Panc1 (cell line): Measurements from ENCODE around the gene EID2. TPM values are rescaled to one million over a fixed set of nuclear protein-coding genes. Genes with fewer than 3 reads are reported as not detected.

Source experiments
- ATAC-seq: fragments of 200-7000 bp; cut with Tn5 transposase; 2 replicates; pipeline ENCODE4 v1.9.1; 2020; ENCODE audit warnings: mild to moderate bottlenecking, moderate library complexity
- BruUV-seq: library from RNA; stranded (reverse); fragments of 400-500 nt; replicated peaks from 2 replicates; lab custom pipeline; 2021; lab: Mats Ljungman, UMichigan
- CTCF ChIA-PET: fragments of 300-600 bp; sonication (Branson Sonifier 250); formaldehyde crosslinking; loops from one replicate; lab custom pipeline; 2022; ENCODE audit warnings: antibody characterized with exemption; lab: Charles Lee
- POLR2A ChIA-PET: fragments of 300-600 bp; sonication (Branson Sonifier 250); formaldehyde crosslinking; loops from one replicate; lab custom pipeline; 2022; ENCODE audit warnings: antibody characterized with exemption; lab: Charles Lee
- DNase-seq: peaks from one replicate; pipeline ENCODE4 v3.0.0-alpha.2; 2010; ENCODE audit warnings: low read depth, low spot score
- H3K27ac ChIP-seq: 2 replicates; pipeline ENCODE4 v1.5.1; 2011; ENCODE audit warnings: mild to moderate bottlenecking, low read length, inconsistent platforms
- H3K27me3 ChIP-seq: fragments of 200-500 bp; sonication (Bioruptor generic); 2 replicates; pipeline ENCODE4 v1.6.0; 2014; ENCODE audit warnings: low read length, inconsistent platforms; ENCODE audit not compliant: control insufficient read depth, insufficient read depth
- H3K36me3 ChIP-seq: fragments of 200-500 bp; sonication (Bioruptor generic); 2 replicates; pipeline ENCODE4 v1.5.1; 2014; ENCODE audit warnings: inconsistent platforms, mild to moderate bottlenecking, low read length, moderate library complexity; ENCODE audit not compliant: control insufficient read depth, insufficient read depth
- H3K4me1 ChIP-seq: 2 replicates; pipeline ENCODE4 v1.5.1; 2011; ENCODE audit warnings: inconsistent platforms, mild to moderate bottlenecking, low read length, moderate library complexity; ENCODE audit not compliant: control insufficient read depth, insufficient read depth
- H3K4me3 ChIP-seq, 2 experiments: 2 replicates each; pipeline ENCODE4 v1.5.1; 2011 to 2012; ENCODE audit warnings: low read depth in 2 of 2, low read length in 2 of 2, mild to moderate bottlenecking in 2 of 2, inconsistent platforms in 1 of 2, moderate library complexity in 1 of 2
- H3K9me3 ChIP-seq: fragments of 200-500 bp; sonication (Bioruptor generic); 2 replicates; pipeline ENCODE4 v1.5.1; 2014; ENCODE audit warnings: low read depth, mild to moderate bottlenecking, inconsistent platforms, low read length, moderate library complexity; ENCODE audit not compliant: control insufficient read depth, insufficient read depth
- POLR2AphosphoS5 ChIP-seq: IDR thresholded peaks from 2 replicates; pipeline ENCODE4 v1.6.1; 2012; ENCODE audit warnings: mild to moderate bottlenecking, low read depth, low read length, moderate library complexity
- SIN3A ChIP-seq: IDR thresholded peaks from 2 replicates; pipeline ENCODE4 v1.6.1; 2012; ENCODE audit warnings: low read depth, mild to moderate bottlenecking, low read length, moderate library complexity, borderline replicate concordance; ENCODE audit not compliant: insufficient read depth
- TCF7L2 ChIP-seq: IDR thresholded peaks from 2 replicates; pipeline ENCODE4 v1.6.1; 2011; ENCODE audit warnings: mild to moderate bottlenecking, low read depth, low read length, inconsistent platforms
- in situ Hi-C: cut with HindIII; loops from 2 replicates; pipeline ENCODE4 v1.10.0; 2016; ENCODE audit warnings: low sequenced_read_pairs, low pct_unique_long_range_greater_than_20kb
- intact Hi-C: fragments of 100-400 bp; cut with micrococcal nuclease; formaldehyde crosslinking; loops from one replicate; pipeline ENCODE4 v1.10.0; 2022; ENCODE audit not compliant: unreplicated experiment
- total RNA-seq: library from RNA; stranded (reverse); gene quantifications from one replicate; pipeline ENCODE4 v1.2.1, GENCODE V29; 2021; ENCODE audit not compliant: unreplicated experiment
- TF ChIP-seq, protein P1 (sequence below), 2 experiments: IDR thresholded peaks; 2 replicates each; pipeline ENCODE4 v1.6.1; 2011 to 2012; ENCODE audit warnings: low read depth in 2 of 2, control low read depth in 1 of 2, low read length in 1 of 2, mild to moderate bottlenecking in 1 of 2, moderate library complexity in 1 of 2; ENCODE audit not compliant: insufficient read depth in 1 of 2
- TF ChIP-seq, protein P2 (sequence below): fragments of 450-650 bp; IDR thresholded peaks from 2 replicates; pipeline ENCODE4 v1.5.1; 2017; ENCODE audit warnings: mild to moderate bottlenecking

Gene EID2
- total RNA-seq, 1 experiment from 2014 or later = 163 TPM

GRCh38 chr19:39497701-39497995 is 42.3 kb downstream of the EID2 start:
- H3K27ac ChIP-seq = peak overlapping the region; percentile 2; the same call in 1 of the 2 replicates
- intact Hi-C loops = no loop called here
- in situ Hi-C loops = no loop called here
- ATAC-seq (no peak; the same call in 1 of the 2 replicates), DNase-seq (no peak)
- H3K4me1 ChIP-seq = peaks cover 20% of the 10 kb centered on the region
- no TSS peak for BruUV-seq
- TF ChIP-seq POLR2AphosphoS5 = no peak
- TF ChIP-seq, protein P1, sequence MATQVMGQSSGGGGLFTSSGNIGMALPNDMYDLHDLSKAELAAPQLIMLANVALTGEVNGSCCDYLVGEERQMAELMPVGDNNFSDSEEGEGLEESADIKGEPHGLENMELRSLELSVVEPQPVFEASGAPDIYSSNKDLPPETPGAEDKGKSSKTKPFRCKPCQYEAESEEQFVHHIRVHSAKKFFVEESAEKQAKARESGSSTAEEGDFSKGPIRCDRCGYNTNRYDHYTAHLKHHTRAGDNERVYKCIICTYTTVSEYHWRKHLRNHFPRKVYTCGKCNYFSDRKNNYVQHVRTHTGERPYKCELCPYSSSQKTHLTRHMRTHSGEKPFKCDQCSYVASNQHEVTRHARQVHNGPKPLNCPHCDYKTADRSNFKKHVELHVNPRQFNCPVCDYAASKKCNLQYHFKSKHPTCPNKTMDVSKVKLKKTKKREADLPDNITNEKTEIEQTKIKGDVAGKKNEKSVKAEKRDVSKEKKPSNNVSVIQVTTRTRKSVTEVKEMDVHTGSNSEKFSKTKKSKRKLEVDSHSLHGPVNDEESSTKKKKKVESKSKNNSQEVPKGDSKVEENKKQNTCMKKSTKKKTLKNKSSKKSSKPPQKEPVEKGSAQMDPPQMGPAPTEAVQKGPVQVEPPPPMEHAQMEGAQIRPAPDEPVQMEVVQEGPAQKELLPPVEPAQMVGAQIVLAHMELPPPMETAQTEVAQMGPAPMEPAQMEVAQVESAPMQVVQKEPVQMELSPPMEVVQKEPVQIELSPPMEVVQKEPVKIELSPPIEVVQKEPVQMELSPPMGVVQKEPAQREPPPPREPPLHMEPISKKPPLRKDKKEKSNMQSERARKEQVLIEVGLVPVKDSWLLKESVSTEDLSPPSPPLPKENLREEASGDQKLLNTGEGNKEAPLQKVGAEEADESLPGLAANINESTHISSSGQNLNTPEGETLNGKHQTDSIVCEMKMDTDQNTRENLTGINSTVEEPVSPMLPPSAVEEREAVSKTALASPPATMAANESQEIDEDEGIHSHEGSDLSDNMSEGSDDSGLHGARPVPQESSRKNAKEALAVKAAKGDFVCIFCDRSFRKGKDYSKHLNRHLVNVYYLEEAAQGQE (IDR thresholded peaks at IDR 0.05; ENCODE audit: insufficient read depth in 1 of 2, low read depth in 2 of 2, low read length in 1 of 2) = no peak
- TF ChIP-seq, protein P2, sequence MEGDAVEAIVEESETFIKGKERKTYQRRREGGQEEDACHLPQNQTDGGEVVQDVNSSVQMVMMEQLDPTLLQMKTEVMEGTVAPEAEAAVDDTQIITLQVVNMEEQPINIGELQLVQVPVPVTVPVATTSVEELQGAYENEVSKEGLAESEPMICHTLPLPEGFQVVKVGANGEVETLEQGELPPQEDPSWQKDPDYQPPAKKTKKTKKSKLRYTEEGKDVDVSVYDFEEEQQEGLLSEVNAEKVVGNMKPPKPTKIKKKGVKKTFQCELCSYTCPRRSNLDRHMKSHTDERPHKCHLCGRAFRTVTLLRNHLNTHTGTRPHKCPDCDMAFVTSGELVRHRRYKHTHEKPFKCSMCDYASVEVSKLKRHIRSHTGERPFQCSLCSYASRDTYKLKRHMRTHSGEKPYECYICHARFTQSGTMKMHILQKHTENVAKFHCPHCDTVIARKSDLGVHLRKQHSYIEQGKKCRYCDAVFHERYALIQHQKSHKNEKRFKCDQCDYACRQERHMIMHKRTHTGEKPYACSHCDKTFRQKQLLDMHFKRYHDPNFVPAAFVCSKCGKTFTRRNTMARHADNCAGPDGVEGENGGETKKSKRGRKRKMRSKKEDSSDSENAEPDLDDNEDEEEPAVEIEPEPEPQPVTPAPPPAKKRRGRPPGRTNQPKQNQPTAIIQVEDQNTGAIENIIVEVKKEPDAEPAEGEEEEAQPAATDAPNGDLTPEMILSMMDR = no peak
- TF ChIP-seq SIN3A = no peak
- TF ChIP-seq TCF7L2 = no peak
- CTCF ChIA-PET = interaction anchor here (0.6 to 4.9 kb wide), 36 partner anchors 9 to 425 kb away, joined by 3 to 130 read pairs (median 5); partner anchors contain the start of genes DYRK1B, EID2, EID2B and MED29
- POLR2A ChIA-PET = interaction anchor here (0.6 to 6.6 kb wide), 30 partner anchors 9 to 827 kb away, joined by 3 to 66 read pairs (median 5); partner anchors contain the start of genes EID2B, PSMC4, RPS16 and SAMD4B
- H3K36me3 ChIP-seq = no peaks in the 10 kb centered on the region
- no peaks in the 10 kb centered on the region for H3K9me3 ChIP-seq
- peak overlapping the region; percentile 28 to 52 for H3K4me3 ChIP-seq
- peaks cover 8% of the 10 kb centered on the region for H3K27me3 ChIP-seq

- no peak for DNase-seq
- ChIA-PET POLR2A (interaction anchor here (0.6 to 6.6 kb wide), 8 partner anchors 12 to 80 kb away, joined by 3 to 66 read pairs (median 4); partner anchors contain the start of genes EID2B, RPS16 and TIMM50), CTCF (interaction anchor here (0.5 to 4.4 kb wide), 14 partner anchors 12 to 222 kb away, joined by 3 to 130 read pairs (median 7); partner anchors contain the start of genes EID2, EID2B, SELENOV and TIMM50)
- no peak overlapping the region for H3K4me3 ChIP-seq
- no TSS peak for BruUV-seq
- in situ Hi-C loops (no loop called here), intact Hi-C loops (no loop called here)
- H3K4me1 ChIP-seq = peaks cover 20% of the 10 kb centered on the region
- no peak overlapping the region for H3K27ac ChIP-seq
- peaks cover 8% of the 10 kb centered on the region for H3K27me3 ChIP-seq
- H3K36me3 ChIP-seq = peaks cover 3% of the 10 kb centered on the region; the same call in 1 of the 2 replicates
- ATAC-seq = no peak
- TF ChIP-seq POLR2AphosphoS5 = no peak
- TF ChIP-seq, protein P1 (IDR thresholded peaks at IDR 0.05; ENCODE audit: insufficient read depth in 1 of 2, low read depth in 2 of 2, low read length in 1 of 2) = no peak
- no peak for TF ChIP-seq SIN3A
- no peak for TF ChIP-seq TCF7L2
- TF ChIP-seq, protein P2 = no peak
- H3K9me3 ChIP-seq = no peaks in the 10 kb centered on the region
Observed at GRCh38 chr19:39496063-39496462, 43.9 kb downstream of the EID2 start.
